Panc1 (cell line): ENCODE measurements around the gene MACF1. TPM values are rescaled to one million over a fixed set of nuclear protein-coding genes. Genes with fewer than 3 reads are reported as not detected.

Source experiments
- ATAC-seq: fragments of 200-7000 bp; cut with Tn5 transposase; 2 replicates; pipeline ENCODE4 v1.9.1; 2020; ENCODE audit warnings: mild to moderate bottlenecking, moderate library complexity
- BruUV-seq: library from RNA; stranded (reverse); fragments of 400-500 nt; replicated peaks from 2 replicates; lab custom pipeline; 2021; lab: Mats Ljungman, UMichigan
- CTCF ChIA-PET: fragments of 300-600 bp; sonication (Branson Sonifier 250); formaldehyde crosslinking; loops from one replicate; lab custom pipeline; 2022; ENCODE audit warnings: antibody characterized with exemption; lab: Charles Lee
- POLR2A ChIA-PET: fragments of 300-600 bp; sonication (Branson Sonifier 250); formaldehyde crosslinking; loops from one replicate; lab custom pipeline; 2022; ENCODE audit warnings: antibody characterized with exemption; lab: Charles Lee
- DNase-seq: peaks from one replicate; pipeline ENCODE4 v3.0.0-alpha.2; 2010; ENCODE audit warnings: low read depth, low spot score
- H3K27ac ChIP-seq: 2 replicates; pipeline ENCODE4 v1.5.1; 2011; ENCODE audit warnings: mild to moderate bottlenecking, low read length, inconsistent platforms
- H3K27me3 ChIP-seq: fragments of 200-500 bp; sonication (Bioruptor generic); 2 replicates; pipeline ENCODE4 v1.6.0; 2014; ENCODE audit warnings: low read length, inconsistent platforms; ENCODE audit not compliant: control insufficient read depth, insufficient read depth
- H3K36me3 ChIP-seq: fragments of 200-500 bp; sonication (Bioruptor generic); 2 replicates; pipeline ENCODE4 v1.5.1; 2014; ENCODE audit warnings: inconsistent platforms, mild to moderate bottlenecking, low read length, moderate library complexity; ENCODE audit not compliant: control insufficient read depth, insufficient read depth
- H3K4me1 ChIP-seq: 2 replicates; pipeline ENCODE4 v1.5.1; 2011; ENCODE audit warnings: inconsistent platforms, mild to moderate bottlenecking, low read length, moderate library complexity; ENCODE audit not compliant: control insufficient read depth, insufficient read depth
- H3K4me3 ChIP-seq, 2 experiments: 2 replicates each; pipeline ENCODE4 v1.5.1; 2011 to 2012; ENCODE audit warnings: low read depth in 2 of 2, low read length in 2 of 2, mild to moderate bottlenecking in 2 of 2, inconsistent platforms in 1 of 2, moderate library complexity in 1 of 2
- H3K9me3 ChIP-seq: fragments of 200-500 bp; sonication (Bioruptor generic); 2 replicates; pipeline ENCODE4 v1.5.1; 2014; ENCODE audit warnings: low read depth, mild to moderate bottlenecking, inconsistent platforms, low read length, moderate library complexity; ENCODE audit not compliant: control insufficient read depth, insufficient read depth
- POLR2AphosphoS5 ChIP-seq: IDR thresholded peaks from 2 replicates; pipeline ENCODE4 v1.6.1; 2012; ENCODE audit warnings: mild to moderate bottlenecking, low read depth, low read length, moderate library complexity
- REST ChIP-seq, 2 experiments: IDR thresholded peaks; 2 replicates each; pipeline ENCODE4 v1.6.1; 2011 to 2012; ENCODE audit warnings: low read depth in 2 of 2, control low read depth in 1 of 2, low read length in 1 of 2, mild to moderate bottlenecking in 1 of 2, moderate library complexity in 1 of 2; ENCODE audit not compliant: insufficient read depth in 1 of 2
- SIN3A ChIP-seq: IDR thresholded peaks from 2 replicates; pipeline ENCODE4 v1.6.1; 2012; ENCODE audit warnings: low read depth, mild to moderate bottlenecking, low read length, moderate library complexity, borderline replicate concordance; ENCODE audit not compliant: insufficient read depth
- TCF7L2 ChIP-seq: IDR thresholded peaks from 2 replicates; pipeline ENCODE4 v1.6.1; 2011; ENCODE audit warnings: mild to moderate bottlenecking, low read depth, low read length, inconsistent platforms
- in situ Hi-C: cut with HindIII; loops from 2 replicates; pipeline ENCODE4 v1.10.0; 2016; ENCODE audit warnings: low sequenced_read_pairs, low pct_unique_long_range_greater_than_20kb
- intact Hi-C: fragments of 100-400 bp; cut with micrococcal nuclease; formaldehyde crosslinking; loops from one replicate; pipeline ENCODE4 v1.10.0; 2022; ENCODE audit not compliant: unreplicated experiment
- total RNA-seq: library from RNA; stranded (reverse); gene quantifications from one replicate; pipeline ENCODE4 v1.2.1, GENCODE V29; 2021; ENCODE audit not compliant: unreplicated experiment
- TF ChIP-seq, protein P1 (sequence below): fragments of 450-650 bp; IDR thresholded peaks from 2 replicates; pipeline ENCODE4 v1.5.1; 2017; ENCODE audit warnings: mild to moderate bottlenecking

The MACF1 gene
- total RNA-seq, 1 experiment from 2014 or later = 413 TPM

DNA sequence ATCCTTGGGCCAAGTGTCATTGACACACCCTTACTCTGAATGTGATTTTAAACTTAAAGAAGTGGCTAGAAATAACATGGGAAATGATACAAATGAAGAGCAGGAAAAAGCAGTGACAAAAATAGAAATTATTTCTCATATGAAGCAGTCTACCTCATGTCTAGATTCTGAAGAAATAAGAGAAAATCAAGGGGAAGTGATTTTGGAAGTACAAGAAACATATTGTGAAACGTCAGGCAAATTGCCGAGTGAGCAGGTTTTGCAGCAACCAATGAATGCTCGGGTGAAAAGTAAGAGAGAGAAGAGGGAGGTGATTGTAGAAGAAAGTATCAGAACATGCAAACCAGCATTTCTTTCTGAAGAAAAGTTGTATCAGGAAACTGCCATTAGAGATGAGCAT is 130.7 kb downstream of the MACF1 start:
- no peak for ATAC-seq
- H3K4me1 ChIP-seq = no peaks in the 10 kb centered on the region
- no peaks in the 10 kb centered on the region for H3K9me3 ChIP-seq
- no peak overlapping the region for H3K27ac ChIP-seq
- H3K36me3 ChIP-seq = peaks cover 30% of the 10 kb centered on the region
- H3K27me3 ChIP-seq = no peaks in the 10 kb centered on the region
- in situ Hi-C loops = no loop called here
- BruUV-seq = TSS peak; percentile 13
- CTCF ChIA-PET = no interaction called here
- no peak for DNase-seq
- TF ChIP-seq SIN3A (no peak), REST (IDR thresholded peaks at IDR 0.05; ENCODE audit: insufficient read depth in 1 of 2, low read depth in 2 of 2, low read length in 1 of 2) (no peak), POLR2AphosphoS5 (no peak), TCF7L2 (no peak)
- TF ChIP-seq, protein P1, sequence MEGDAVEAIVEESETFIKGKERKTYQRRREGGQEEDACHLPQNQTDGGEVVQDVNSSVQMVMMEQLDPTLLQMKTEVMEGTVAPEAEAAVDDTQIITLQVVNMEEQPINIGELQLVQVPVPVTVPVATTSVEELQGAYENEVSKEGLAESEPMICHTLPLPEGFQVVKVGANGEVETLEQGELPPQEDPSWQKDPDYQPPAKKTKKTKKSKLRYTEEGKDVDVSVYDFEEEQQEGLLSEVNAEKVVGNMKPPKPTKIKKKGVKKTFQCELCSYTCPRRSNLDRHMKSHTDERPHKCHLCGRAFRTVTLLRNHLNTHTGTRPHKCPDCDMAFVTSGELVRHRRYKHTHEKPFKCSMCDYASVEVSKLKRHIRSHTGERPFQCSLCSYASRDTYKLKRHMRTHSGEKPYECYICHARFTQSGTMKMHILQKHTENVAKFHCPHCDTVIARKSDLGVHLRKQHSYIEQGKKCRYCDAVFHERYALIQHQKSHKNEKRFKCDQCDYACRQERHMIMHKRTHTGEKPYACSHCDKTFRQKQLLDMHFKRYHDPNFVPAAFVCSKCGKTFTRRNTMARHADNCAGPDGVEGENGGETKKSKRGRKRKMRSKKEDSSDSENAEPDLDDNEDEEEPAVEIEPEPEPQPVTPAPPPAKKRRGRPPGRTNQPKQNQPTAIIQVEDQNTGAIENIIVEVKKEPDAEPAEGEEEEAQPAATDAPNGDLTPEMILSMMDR = no peak
- POLR2A ChIA-PET = no interaction called here
- intact Hi-C loops = no loop called here
- no peak overlapping the region for H3K4me3 ChIP-seq

GRCh38 chr1:39337067-39337466 is 132.6 kb downstream of the MACF1 start:
- CTCF ChIA-PET = no interaction called here

More at GRCh38 chr1:39337067-39337466, 132.6 kb downstream of the MACF1 start:
- H3K27ac ChIP-seq = no peak overlapping the region
- no peak overlapping the region for H3K4me3 ChIP-seq
- POLR2A ChIA-PET = no interaction called here
- intact Hi-C loops (no loop called here), in situ Hi-C loops (no loop called here)
- H3K4me1 ChIP-seq = no peaks in the 10 kb centered on the region
- TF ChIP-seq SIN3A (no peak), REST (IDR thresholded peaks at IDR 0.05; ENCODE audit: insufficient read depth in 1 of 2, low read depth in 2 of 2, low read length in 1 of 2) (no peak)
- TF ChIP-seq, protein P1 = no peak
- no TSS peak for BruUV-seq
- H3K36me3 ChIP-seq = peaks cover 32% of the 10 kb centered on the region
- ATAC-seq (no peak), DNase-seq (no peak)
- no peaks in the 10 kb centered on the region for H3K27me3 ChIP-seq
- H3K9me3 ChIP-seq = no peaks in the 10 kb centered on the region
